ENCODE measurements around the gene HSD11B2. TPM values are rescaled to one million over a fixed set of nuclear protein-coding genes. Genes with fewer than 3 reads are reported as not detected.

The HSD11B2 gene
- total RNA-seq, 2 donors from 2014 or later = not detected

- H3K4me3 ChIP-seq = no peak overlapping the region
- no peak for TF ChIP-seq CTCF (IDR thresholded peaks at IDR 0.05)
- no peak for ATAC-seq (ENCODE audit: insufficient number of reproducible peaks, low FRiP score, low read depth)
- no peaks in the 10 kb centered on the region for H3K36me3 ChIP-seq
- DNase-seq (ENCODE audit: low spot score) = no peak
- no peak overlapping the region for H3K27ac ChIP-seq
- peaks cover under 1% of the 10 kb centered on the region for H3K27me3 ChIP-seq (replicated peaks; ENCODE audit: insufficient read depth)
- no peaks in the 10 kb centered on the region for H3K9me3 ChIP-seq
- H3K4me1 ChIP-seq (ENCODE audit: control insufficient read depth in 1 of 2, low read depth in 2 of 2) = peaks cover 0 to 10% of the 10 kb centered on the region in 2 donors
These were observed 30.9 kb upstream of the HSD11B2 start for GRCh38 chr16:67399749-67400704.

GRCh38 chr16:67400901-67401300 is 30.0 kb upstream of the HSD11B2 start:
- no peaks in the 10 kb centered on the region for H3K36me3 ChIP-seq
- DNase-seq (ENCODE audit: low spot score) (no peak), ATAC-seq (ENCODE audit: insufficient number of reproducible peaks, low FRiP score, low read depth) (no peak)
- no peak for TF ChIP-seq CTCF (IDR thresholded peaks at IDR 0.05)
- H3K4me1 ChIP-seq (ENCODE audit: control insufficient read depth in 1 of 2, low read depth in 2 of 2) = peaks cover 0 to 10% of the 10 kb centered on the region in 2 donors
- no peaks in the 10 kb centered on the region for H3K27me3 ChIP-seq (replicated peaks; ENCODE audit: insufficient read depth)
- H3K4me3 ChIP-seq = no peak overlapping the region
- no peak overlapping the region for H3K27ac ChIP-seq
- no peaks in the 10 kb centered on the region for H3K9me3 ChIP-seq

GRCh38 chr16:67403976-67404555 is 26.9 kb upstream of the HSD11B2 start:
- ATAC-seq (ENCODE audit: insufficient number of reproducible peaks, low FRiP score, low read depth) = no peak
- no peak overlapping the region for H3K4me3 ChIP-seq
- DNase-seq (ENCODE audit: low spot score) = no peak

DNA sequence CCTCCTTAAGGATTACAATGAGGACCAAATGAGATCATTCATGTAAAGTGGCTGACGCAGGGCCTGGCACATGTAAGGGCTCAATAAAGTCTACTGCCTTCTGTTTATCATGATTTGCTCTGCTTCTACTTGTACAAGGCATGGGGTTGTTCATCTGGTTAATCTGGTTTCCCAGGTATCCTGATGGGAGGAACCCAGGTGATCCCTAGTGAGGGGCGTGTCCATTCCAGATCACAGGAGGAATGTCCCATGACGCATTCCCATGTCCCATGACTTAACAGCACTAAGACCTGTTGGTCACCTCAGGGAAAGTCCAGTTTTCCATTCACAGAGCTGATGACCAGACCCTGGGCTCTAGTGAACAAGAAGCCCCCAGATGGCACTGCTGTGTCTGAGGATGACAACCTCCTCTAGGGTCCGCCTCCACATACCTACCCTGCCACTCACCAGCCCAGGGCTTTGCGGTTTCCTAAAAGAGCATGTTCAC is 26.1 kb upstream of the HSD11B2 start:
- DNase-seq (ENCODE audit: low spot score) (no peak), ATAC-seq (ENCODE audit: insufficient number of reproducible peaks, low FRiP score, low read depth) (no peak)
- no peak overlapping the region for H3K27ac ChIP-seq
- TF ChIP-seq CTCF (IDR thresholded peaks at IDR 0.05) = no peak
- no peak overlapping the region for H3K4me3 ChIP-seq
- H3K4me1 ChIP-seq (ENCODE audit: control insufficient read depth in 1 of 2, low read depth in 2 of 2) = no peaks in the 10 kb centered on the region
- H3K27me3 ChIP-seq (replicated peaks; ENCODE audit: insufficient read depth) = no peaks in the 10 kb centered on the region
- no peaks in the 10 kb centered on the region for H3K9me3 ChIP-seq
- no peaks in the 10 kb centered on the region for H3K36me3 ChIP-seq

More at GRCh38 chr16:67403976-67404555, 26.9 kb upstream of the HSD11B2 start:
- Histone ChIP-seq H3K27me3 (replicated peaks; ENCODE audit: insufficient read depth) (no peaks in the 10 kb centered on the region), H3K4me1 (ENCODE audit: control insufficient read depth in 1 of 2, low read depth in 2 of 2) (no peaks in the 10 kb centered on the region), H3K9me3 (no peaks in the 10 kb centered on the region), H3K27ac (no peak overlapping the region), H3K36me3 (no peaks in the 10 kb centered on the region)
- no peak for TF ChIP-seq CTCF (IDR thresholded peaks at IDR 0.05)

DNA sequence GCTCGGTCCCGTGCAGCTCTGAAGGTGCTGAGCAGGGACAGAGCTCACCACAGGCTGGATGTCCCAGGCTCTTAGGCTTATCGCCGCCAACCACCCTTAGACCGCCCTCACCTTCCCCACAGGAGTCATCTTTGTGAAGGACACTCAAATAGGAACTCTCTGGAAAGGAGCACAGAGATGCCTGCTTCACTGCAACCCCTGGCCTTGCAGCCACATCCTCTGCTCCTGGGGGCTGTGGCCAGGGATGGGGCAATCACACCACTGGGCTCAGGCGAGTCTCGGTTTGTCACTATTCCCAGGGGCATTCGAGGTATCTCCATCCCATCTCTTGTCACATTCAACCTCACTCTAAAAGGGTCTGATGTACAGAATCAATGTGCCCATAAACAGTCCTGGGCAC is 25.6 kb upstream of the HSD11B2 start:
- TF ChIP-seq CTCF (IDR thresholded peaks at IDR 0.05) = no peak
- no peaks in the 10 kb centered on the region for H3K27me3 ChIP-seq (replicated peaks; ENCODE audit: insufficient read depth)

More for the DNA sequence above, 25.6 kb upstream of the HSD11B2 start:
- Histone ChIP-seq H3K4me3 (no peak overlapping the region), H3K27ac (no peak overlapping the region), H3K4me1 (ENCODE audit: control insufficient read depth in 1 of 2, low read depth in 2 of 2) (no peaks in the 10 kb centered on the region), H3K9me3 (no peaks in the 10 kb centered on the region), H3K36me3 (no peaks in the 10 kb centered on the region)
- ATAC-seq (ENCODE audit: insufficient number of reproducible peaks, low FRiP score, low read depth) = no peak
- DNase-seq (ENCODE audit: low spot score) = no peak
